ENCODE measurements around the gene ADAM8. TPM values are rescaled to one million over a fixed set of nuclear protein-coding genes. Genes with fewer than 3 reads are reported as not detected.

The ADAM8 gene
- total RNA-seq, 1 donor = 7.8 TPM

- H3K4me3 ChIP-seq (ENCODE audit: low read depth, low read length) = no peak overlapping the region
- TF ChIP-seq CTCF (IDR thresholded peaks at IDR 0.05; ENCODE audit: insufficient read depth, low read depth, low read length) = no peak
- DNase-seq (ENCODE audit: low read depth) = peak; percentile 9
Observed at GRCh38 chr10:133249975-133250754, 26.5 kb downstream of the ADAM8 start.

DNA sequence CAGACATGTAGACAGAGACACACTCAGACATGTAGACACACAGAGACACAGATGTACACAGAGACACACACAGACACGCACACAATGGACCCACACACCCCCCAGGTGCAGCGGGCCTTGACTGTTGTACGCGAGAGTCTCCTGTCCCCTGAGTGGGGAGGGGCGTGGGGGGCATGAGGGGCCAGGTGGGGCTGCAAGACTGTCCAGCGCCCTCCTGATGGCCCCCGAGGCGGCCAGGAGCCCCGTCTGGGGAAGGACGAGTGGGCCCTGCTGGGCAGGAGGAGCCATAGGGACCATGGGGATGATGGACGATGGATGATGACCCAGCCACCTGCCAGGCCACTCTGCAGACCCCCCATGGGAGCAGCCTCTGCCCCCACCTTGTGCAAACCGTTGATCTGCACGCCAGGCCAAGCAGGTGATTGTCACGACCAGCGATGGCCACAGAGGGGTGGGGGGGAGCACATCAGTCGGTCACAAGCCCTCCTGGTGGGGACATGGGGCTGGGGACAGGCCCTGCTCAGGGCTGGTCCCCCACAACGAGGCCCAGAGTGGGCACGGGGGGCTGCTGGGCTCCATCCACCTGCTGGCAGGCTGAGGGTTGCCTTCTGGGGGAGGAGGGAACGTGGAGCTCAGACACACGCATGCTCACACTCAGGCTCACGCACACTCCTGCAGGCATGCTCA is 27.4 kb downstream of the ADAM8 start:
- no peak for DNase-seq (ENCODE audit: low read depth)
- H3K4me3 ChIP-seq (ENCODE audit: low read depth, low read length) = no peak overlapping the region
- no peak for TF ChIP-seq CTCF (IDR thresholded peaks at IDR 0.05; ENCODE audit: insufficient read depth, low read depth, low read length)

- DNase-seq (ENCODE audit: low read depth) = no peak
- no peak for TF ChIP-seq CTCF (IDR thresholded peaks at IDR 0.05; ENCODE audit: insufficient read depth, low read depth, low read length)
- H3K4me3 ChIP-seq (ENCODE audit: low read depth, low read length) = no peak overlapping the region
Observed at GRCh38 chr10:133248334-133248715, 28.3 kb downstream of the ADAM8 start.

- TF ChIP-seq CTCF (IDR thresholded peaks at IDR 0.05; ENCODE audit: insufficient read depth, low read depth, low read length) = no peak
- H3K4me3 ChIP-seq (ENCODE audit: low read depth, low read length) = no peak overlapping the region
- DNase-seq (ENCODE audit: low read depth) = no peak
Observed at GRCh38 chr10:133247681-133248333, 28.9 kb downstream of the ADAM8 start.

DNA sequence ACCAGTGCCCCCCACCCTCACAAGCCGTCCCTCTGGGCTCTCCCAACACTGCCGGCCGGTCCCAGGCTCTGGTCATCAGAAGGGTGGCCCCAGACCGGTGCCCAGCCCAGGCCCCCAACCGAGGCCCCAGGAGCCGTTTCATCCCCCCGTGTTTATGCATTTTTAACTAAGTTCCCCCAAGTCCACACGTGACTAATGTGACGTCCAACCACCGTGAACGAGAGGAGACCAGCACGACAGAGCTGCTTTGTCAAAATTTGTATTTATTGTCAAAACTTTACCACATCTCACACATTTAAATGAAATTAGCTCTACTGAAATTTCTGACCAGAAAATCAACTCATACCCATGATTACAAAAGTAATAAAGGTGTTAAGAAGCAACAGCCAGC is 30.4 kb downstream of the ADAM8 start:
- no peak for DNase-seq (ENCODE audit: low read depth)
- no peak for TF ChIP-seq CTCF (IDR thresholded peaks at IDR 0.05; ENCODE audit: insufficient read depth, low read depth, low read length)
- no peak overlapping the region for H3K4me3 ChIP-seq (ENCODE audit: low read depth, low read length)

GRCh38 chr10:133245439-133246235 is 31.0 kb downstream of the ADAM8 start:
- no peak for TF ChIP-seq CTCF (IDR thresholded peaks at IDR 0.05; ENCODE audit: insufficient read depth, low read depth, low read length)
- peak; percentile 37 for DNase-seq (ENCODE audit: low read depth)
- H3K4me3 ChIP-seq (ENCODE audit: low read depth, low read length) = no peak overlapping the region

Data from fibroblast of villous mesenchyme (primary cell).